22Rv1 (cell line): ENCODE results near the gene KANSL2.
"Not testable (repeated sequence)": the region's sequence is repeated elsewhere in the genome, so short reads cannot be mapped to it uniquely, and the experiment has no call there.

Experiments
- H3K27ac ChIP-seq: fragments of 450-650 bp; 2 replicates; pipeline ENCODE4 v1.5.1; 2017
- CTCF ChIP-seq: fragments of 450-650 bp; IDR thresholded peaks from 2 replicates; pipeline ENCODE4 v1.5.1; 2017; ENCODE audit warnings: mild to moderate bottlenecking
- ZFX ChIP-seq: fragments of 450-650 bp; IDR thresholded peaks from 2 replicates; pipeline ENCODE4 v1.6.1; 2017; ENCODE audit warnings: antibody characterized with exemption, borderline replicate concordance

KANSL2 gene

GRCh38 chr12:48681399-48681709 lies 684 bp downstream of the KANSL2 start:
- no peak for TF ChIP-seq CTCF
- TF ChIP-seq ZFX: no peak
- peak overlapping the region; percentile 85 for H3K27ac ChIP-seq

GRCh38 chr12:48680861-48681260 lies 1.2 kb downstream of the KANSL2 start:
- peak overlapping the region; percentile 85 for H3K27ac ChIP-seq
- no peak for TF ChIP-seq ZFX
- no peak for TF ChIP-seq CTCF

GRCh38 chr12:48678551-48679185 lies 3.4 kb downstream of the KANSL2 start:
- no peak for TF ChIP-seq ZFX
- TF ChIP-seq CTCF: no peak
- H3K27ac ChIP-seq: no peak overlapping the region

- no peak for TF ChIP-seq CTCF
- TF ChIP-seq ZFX: no peak
- H3K27ac ChIP-seq: no peak overlapping the region
Measured at GRCh38 chr12:48671231-48671856, 10.7 kb downstream of the KANSL2 start.

- no peak for TF ChIP-seq CTCF
- no peak for TF ChIP-seq ZFX
- H3K27ac ChIP-seq: no peak overlapping the region
Measured at GRCh38 chr12:48668996-48669395, 13.0 kb downstream of the KANSL2 start.

- TF ChIP-seq CTCF: no peak
- no peak for TF ChIP-seq ZFX
Measured at GRCh38 chr12:48659863-48660262, 22.2 kb downstream of the KANSL2 start.

GRCh38 chr12:48651681-48652080 lies 30.4 kb downstream of the KANSL2 start:
- TF ChIP-seq ZFX (no peak), CTCF (no peak)
- 0 out of 2 replicates have a peak overlapping the region, but pooled peaks have one; percentile 10 for H3K27ac ChIP-seq

More at GRCh38 chr12:48659863-48660262, 22.2 kb downstream of the KANSL2 start:
- H3K27ac ChIP-seq: no peak overlapping the region

GRCh38 chr12:48645354-48645753 lies 36.7 kb downstream of the KANSL2 start:
- H3K27ac ChIP-seq: not testable (repeated sequence)
